Germinal center (tissue), 1 donor: ENCODE results near the gene ABHD5.
A peak's percentile ranks its signal among the peaks of the same experiment; 100 is the strongest.

Experiments used
- DNase-seq: peaks from one replicate; pipeline ENCODE4 v3.0.0; 2012; ENCODE audit warnings: mixed read lengths, low spot score

ABHD5 gene

GRCh38 chr3:43757666-43758321, 67.1 kb downstream of the ABHD5 start:
- DNase-seq = no peak

GRCh38 chr3:43758592-43759225, 68.0 kb downstream of the ABHD5 start:
- no peak for DNase-seq

- DNase-seq = peak; percentile 16
These were observed 68.6 kb downstream of the ABHD5 start for GRCh38 chr3:43759297-43759782.

GRCh38 chr3:43759938-43760337, 69.2 kb downstream of the ABHD5 start:
- no peak for DNase-seq

GRCh38 chr3:43760938-43761337, 70.2 kb downstream of the ABHD5 start:
- DNase-seq = no peak

- DNase-seq = no peak
These were observed 71.7 kb downstream of the ABHD5 start for GRCh38 chr3:43762451-43762850.

- no peak for DNase-seq
These were observed 73.3 kb downstream of the ABHD5 start for GRCh38 chr3:43764056-43764455.

- DNase-seq = no peak
These were observed 73.7 kb downstream of the ABHD5 start for GRCh38 chr3:43764471-43764870.

- no peak for DNase-seq
These were observed 74.8 kb downstream of the ABHD5 start for GRCh38 chr3:43765521-43765971.

- no peak for DNase-seq
These were observed 76.1 kb downstream of the ABHD5 start for GRCh38 chr3:43766672-43767465.

- no peak for DNase-seq
These were observed 77.7 kb downstream of the ABHD5 start for GRCh38 chr3:43768381-43768973.

GRCh38 chr3:43769097-43769884, 78.6 kb downstream of the ABHD5 start:
- DNase-seq = peak; percentile 74

GRCh38 chr3:43769885-43770425, 79.2 kb downstream of the ABHD5 start:
- no peak for DNase-seq

GRCh38 chr3:43770426-43771103, 79.8 kb downstream of the ABHD5 start:
- DNase-seq = no peak

GRCh38 chr3:43771610-43772009, 80.9 kb downstream of the ABHD5 start:
- no peak for DNase-seq

GRCh38 chr3:43773273-43774094, 82.7 kb downstream of the ABHD5 start:
- DNase-seq = no peak

- no peak for DNase-seq
These were observed 84.1 kb downstream of the ABHD5 start for GRCh38 chr3:43774799-43775198.

GRCh38 chr3:43776101-43776500, 85.4 kb downstream of the ABHD5 start:
- no peak for DNase-seq

GRCh38 chr3:43779850-43780249, 89.1 kb downstream of the ABHD5 start:
- DNase-seq = no peak

- DNase-seq = no peak
These were observed 91.8 kb downstream of the ABHD5 start for GRCh38 chr3:43782541-43782940.
